Measurements from ENCODE around the gene CDK4.
"Not testable (repeated sequence)": the region's sequence is repeated elsewhere in the genome, so short reads cannot be mapped to it uniquely, and the experiment has no call there.

The CDK4 gene

DNA sequence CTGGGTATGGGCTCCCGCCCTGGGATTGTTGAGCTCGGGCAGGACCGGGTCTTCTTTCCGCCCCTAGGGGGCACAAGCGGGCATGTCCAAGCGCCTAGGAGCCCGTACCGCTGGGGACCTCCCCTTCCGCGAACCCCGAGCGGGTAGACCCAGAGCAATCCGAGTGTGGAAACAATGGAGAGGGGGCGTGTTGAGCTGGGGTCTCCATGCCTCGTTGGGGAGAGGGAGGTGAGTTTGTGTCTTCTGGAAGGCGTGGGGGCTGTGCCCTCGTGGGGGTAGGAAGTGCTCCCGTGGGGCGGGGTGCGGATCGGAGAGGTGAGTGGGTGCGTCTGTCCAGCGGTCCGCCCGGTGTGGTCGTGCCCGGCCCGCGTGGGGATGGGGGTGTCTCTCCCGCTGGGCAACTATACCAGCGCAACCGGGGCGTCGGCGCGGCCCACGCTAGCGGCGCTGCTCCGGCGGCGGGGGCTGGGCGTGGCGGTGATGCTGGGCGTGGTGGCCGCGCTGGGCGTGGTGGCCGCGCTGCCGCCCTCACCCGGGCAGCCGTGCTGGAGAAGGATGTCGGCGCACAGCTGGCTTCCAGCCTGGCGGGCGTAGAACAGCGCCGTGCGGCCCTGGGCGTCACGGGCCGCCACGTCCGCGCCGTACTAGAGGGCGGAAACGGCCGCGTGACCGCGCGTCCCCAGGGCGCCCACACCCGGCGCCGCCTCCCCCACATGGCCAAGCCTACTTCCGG, 25.8 kb downstream of the CDK4 start:
- no peak for DNase-seq (ENCODE audit: low read depth in 2 of 2)

DNA sequence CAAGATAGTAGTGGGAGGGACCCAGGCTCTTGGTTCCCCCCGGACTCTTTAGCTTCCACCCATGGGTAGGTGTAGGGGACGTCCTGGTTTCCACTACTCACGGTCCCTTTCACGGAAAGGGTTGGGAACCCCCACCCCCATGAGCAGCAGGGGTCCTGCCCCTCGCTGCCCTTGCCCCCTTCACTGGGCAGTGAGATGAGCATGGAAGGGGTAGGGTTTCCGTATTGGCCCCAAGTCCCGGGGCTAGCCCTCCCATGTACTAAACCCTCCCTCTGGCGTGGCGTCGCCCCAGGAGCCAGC, 26.3 kb downstream of the CDK4 start:
- no peak for DNase-seq (ENCODE audit: low read depth in 2 of 2)

DNA sequence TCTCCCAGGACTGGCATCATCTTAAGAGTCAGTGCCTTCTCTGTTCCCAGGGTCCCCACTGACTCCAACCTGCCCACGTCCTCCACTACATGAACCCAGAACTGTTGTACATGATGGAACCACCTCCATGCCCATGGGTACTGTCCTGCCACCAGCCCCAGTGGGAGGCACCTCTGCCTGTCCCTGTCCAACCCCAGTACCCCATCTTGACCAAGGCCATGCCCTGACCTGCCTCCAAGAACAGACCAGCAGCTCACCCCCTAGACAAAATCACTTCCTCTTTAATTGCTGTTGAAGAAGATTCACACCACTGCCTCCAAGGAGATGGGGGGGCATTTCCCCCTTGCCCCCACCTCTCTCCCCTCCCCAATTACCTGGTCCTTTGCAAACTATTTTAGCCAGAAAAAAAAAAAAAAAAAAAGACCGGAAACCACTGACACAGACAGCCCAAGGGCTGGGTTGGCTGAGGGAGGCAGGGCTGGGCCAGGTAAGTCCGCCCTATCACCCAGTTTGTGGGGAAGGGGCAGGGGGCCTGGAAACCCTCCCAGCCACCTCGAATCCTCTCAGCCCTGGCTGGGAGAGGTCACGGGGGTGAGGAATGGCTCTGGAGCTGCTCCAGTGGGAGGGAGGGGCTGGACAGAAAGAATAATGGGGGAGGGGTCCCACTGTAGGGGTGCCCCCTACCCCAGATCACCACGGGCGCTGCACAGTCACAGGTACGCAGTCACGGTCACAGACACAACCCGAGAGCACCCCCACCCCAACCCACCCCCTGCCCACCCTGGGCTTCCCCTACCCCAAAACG, 27.0 kb downstream of the CDK4 start:
- DNase-seq (ENCODE audit: low read depth in 2 of 2), result no peak

DNA sequence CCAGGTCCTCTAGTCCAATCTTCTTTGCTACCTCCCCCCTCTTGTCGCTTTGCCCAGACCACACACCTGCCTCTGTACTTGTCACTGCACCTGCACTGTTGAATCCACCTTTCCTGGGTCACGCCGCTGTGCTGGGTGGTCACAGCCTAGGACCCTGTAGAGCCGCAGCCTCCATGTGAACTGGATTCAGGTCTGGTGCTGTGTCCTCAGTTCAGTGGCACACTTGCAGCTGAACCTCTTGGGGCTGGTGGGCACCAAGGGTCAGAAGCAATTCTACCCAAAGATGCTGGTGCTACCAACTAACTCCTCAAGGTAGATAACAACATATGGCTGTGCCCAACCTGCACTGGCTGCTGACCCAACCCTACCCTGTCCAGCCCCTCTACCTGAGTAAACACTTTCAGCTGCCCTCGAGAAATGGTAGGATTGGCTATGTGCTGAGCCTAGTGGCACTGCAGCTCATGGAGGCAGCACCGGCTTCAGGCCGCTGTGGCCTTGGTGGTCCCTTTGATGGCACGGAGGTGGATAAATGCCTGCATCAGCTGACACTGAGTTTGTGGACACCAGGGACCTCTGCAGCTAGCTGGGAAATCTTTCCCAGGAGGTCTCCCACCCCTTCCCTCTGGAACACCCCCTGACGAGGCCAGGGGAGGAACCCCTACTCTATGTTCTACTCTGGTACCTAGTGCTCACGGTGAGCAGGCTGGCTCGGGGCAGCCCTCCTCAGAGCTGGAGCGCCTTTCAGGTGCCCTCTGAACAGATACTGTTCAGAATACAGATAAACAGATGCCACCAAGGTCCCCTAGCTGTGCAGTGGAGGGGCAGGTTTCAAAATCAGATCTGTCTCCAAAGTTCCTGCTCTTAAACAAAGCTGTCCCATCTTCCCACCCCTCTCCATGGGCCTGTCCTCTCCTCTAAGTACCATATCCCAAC, 27.8 kb downstream of the CDK4 start:
- DNase-seq (ENCODE audit: low read depth in 2 of 2), result no peak

DNA sequence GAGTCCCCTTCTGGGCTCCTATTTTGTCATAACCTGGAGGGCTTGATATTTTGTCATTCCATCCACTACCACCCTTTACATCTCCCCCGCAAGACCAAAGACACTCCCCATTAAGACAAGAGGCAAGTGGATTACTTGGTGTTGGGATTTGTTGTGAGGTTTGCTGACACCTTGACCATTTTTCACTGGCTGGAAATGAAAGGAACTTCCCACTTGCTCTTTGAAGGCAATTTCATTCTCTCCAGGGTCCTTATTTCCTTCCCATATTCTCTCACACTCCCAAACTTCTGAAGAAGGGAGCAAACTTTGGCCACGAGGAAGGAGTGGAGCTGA, 28.5 kb downstream of the CDK4 start:
- DNase-seq (ENCODE audit: low read depth in 2 of 2), result no peak

DNA sequence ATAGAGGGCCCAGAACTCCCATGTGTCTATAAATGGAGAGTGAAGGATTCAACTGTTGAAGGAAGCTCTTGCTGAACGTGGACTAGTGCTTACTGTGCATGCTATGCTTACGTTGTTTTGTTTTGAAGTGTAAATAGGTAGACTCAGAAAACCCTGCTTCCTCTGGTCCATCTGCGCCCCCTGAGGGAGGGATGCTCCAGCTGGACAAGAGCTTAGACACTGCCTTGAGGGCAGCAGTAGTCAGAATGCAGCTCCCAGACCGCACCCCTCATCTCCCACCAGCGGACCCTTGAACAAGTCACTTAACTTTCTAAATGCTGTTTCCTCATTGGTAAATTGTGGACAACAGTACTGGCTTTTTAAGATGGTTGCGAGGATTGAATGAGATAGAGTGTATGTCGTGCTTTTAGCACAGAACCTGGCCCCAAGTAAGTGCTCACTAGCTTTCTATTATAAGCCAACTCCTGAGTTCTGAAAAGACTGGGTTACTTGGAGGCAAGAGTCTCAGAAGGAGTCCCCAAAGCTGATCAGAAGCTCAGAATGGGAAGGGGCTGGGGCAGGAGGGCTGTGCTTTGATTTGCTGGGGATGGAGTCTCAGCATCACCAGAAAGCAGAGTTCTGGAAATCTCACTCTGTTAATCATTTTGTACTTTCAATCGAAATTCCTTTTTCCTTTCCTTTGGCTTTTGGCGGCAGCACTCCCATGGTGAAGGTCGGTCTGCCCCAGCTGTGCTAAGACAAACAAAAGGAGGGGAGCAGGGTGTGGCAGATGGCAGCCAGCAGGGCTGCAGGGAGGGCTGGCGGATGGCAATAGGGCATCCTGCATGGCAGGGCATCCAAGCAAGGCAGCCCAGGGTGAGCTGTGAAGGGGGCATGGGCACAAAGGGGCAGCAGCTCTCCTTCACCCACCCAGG, 29.1 kb downstream of the CDK4 start:
- no peak for DNase-seq (ENCODE audit: low read depth in 2 of 2)

DNA sequence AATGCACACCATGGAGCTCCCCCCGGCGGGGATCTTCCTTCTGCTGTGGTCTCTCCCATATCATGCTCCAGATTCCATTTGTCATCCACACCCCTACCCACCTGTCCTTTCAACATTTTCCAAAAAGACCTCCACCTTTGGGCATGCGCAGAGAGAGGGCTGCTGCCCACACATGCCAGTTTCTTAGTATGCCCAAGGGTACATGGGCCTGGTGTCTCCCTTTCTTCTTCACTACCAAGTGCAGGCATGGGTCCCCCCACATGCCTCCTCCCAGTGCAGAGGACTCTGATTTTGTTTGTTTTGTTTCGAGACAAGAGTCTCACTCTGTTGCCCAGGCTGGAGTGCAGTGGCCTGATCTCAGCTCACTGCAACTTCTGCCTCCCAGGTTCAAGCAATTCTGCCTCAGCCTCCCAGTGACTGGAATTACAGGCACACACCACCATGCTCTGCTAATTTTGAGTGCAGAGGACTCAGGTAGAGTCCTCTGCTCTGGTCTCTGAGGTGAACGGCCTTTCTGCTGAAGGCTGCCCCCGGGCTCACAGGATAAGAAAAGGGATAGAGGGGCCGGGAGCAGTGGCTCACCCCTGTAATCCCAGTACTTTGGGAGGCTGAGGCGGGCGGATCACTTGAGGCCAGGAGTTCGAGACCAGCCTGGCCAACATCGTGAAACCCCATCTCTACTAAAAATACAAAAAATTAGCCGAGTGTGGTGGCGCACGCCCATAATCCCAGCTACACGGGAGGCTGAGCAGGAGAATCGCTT, 30.1 kb downstream of the CDK4 start:
- DNase-seq (ENCODE audit: low read depth in 2 of 2), result not testable (repeated sequence)

DNA sequence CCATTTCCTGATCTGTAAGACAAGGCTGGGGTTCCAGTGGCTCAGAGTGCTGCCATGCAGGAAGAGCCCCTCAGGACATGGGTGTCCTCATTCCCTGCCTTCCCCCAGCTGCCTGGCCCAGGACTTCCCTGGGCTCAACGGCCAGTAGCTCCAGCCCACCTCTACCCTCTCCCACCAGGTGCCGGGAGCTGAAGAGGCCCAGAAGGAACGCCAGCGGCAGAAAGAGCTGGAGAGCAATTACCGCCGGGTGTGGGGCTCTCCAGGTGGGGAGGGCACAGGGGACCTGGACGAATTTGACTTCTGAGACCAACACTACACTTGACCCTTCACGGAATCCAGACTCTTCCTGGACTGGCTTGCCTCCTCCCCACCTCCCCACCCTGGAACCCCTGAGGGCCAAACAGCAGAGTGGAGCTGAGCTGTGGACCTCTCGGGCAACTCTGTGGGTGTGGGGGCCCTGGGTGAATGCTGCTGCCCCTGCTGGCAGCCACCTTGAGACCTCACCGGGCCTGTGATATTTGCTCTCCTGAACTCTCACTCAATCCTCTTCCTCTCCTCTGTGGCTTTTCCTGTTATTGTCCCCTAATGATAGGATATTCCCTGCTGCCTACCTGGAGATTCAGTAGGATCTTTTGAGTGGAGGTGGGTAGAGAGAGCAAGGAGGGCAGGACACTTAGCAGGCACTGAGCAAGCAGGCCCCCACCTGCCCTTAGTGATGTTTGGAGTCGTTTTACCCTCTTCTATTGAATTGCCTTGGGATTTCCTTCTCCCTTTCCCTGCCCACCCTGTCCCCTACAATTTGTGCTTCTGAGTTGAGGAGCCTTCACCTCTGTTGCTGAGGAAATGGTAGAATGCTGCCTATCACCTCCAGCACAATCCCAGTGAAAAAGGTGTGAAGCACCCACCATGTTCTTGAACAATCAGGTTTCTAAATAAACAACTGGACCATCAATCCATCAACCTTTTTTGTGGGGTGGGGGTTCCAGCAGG, 31.2 kb downstream of the CDK4 start:
- DNase-seq (ENCODE audit: low read depth in 2 of 2), result no peak

DNA sequence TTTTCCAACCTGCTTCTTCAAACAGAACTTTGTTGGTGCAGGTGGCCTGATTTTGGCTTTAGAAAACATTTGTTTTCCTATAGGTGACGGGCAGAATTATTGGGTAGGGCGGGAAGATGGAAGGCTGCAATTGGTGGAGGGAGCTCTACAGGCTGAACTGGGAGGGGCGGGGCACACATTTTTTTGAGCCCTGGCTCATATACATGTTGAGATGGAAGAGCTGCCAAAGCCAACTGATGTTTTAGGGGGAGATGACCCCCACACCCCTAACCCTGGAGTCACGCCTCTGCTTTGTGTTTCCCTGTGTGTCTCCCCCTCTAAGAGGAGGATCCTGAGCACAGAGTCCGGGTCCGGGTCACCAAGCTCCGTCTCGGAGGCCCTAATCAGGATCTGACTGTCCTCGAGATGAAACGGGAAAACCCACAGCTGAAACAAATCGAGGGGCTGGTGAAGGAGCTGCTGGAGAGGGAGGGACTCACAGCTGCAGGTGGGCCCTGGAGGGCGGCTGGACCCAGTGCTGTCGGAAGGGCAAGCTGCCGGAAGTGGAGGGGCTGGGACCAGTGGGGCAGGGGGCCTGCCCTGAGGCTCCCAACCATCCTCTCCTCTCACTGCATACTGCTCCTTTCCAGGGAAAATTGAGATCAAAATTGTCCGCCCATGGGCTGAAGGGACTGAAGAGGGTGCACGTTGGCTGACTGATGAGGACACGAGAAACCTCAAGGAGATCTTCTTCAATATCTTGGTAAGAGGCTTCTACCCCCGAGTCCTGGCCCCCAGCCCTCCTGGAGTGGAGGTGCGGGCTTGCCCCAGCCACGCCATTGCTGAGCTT, 32.1 kb downstream of the CDK4 start:
- DNase-seq (ENCODE audit: low read depth in 2 of 2), result no peak

DNA sequence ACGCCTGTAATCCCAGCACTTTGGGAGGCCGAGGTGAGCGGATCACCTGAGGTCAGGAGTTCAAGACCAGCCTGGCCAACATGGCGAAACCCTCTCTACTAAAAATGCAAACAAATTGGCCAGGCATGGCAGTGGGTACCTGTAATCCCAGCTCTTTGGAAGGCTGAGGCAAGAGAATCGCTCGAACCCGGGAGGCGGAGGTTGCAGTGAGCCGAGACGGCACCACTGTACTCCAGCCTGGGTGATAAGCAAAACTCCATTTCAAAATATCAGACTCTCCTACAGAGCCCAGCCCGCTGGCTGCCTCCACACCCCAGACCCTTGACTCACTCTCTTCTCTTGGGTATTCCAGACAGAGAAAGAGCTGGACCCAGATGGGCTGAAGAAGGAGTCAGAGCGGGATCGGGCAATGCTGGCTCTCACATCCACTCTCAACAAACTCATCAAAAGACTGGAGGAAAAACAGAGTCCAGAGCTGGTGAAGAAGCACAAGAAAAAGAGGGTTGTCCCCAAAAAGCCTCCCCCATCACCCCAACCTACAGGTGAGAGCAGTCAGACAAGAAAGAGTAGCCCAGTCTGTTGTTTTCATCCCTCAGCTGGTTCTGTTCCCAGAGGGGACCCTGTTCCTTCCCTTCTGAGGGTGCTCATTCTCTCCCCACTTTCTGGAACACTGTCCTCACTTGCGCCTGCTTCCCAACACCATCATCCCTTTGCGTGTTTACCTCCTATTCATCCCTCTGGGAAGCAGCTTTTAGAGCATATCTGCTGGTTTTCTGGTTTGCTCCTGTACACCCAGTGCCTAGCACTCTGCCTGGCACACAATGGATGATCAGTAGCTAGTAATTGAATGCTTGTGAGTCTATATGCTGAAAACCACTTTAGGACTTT, 33.2 kb downstream of the CDK4 start:
- DNase-seq (ENCODE audit: low read depth in 2 of 2), result no peak

DNA sequence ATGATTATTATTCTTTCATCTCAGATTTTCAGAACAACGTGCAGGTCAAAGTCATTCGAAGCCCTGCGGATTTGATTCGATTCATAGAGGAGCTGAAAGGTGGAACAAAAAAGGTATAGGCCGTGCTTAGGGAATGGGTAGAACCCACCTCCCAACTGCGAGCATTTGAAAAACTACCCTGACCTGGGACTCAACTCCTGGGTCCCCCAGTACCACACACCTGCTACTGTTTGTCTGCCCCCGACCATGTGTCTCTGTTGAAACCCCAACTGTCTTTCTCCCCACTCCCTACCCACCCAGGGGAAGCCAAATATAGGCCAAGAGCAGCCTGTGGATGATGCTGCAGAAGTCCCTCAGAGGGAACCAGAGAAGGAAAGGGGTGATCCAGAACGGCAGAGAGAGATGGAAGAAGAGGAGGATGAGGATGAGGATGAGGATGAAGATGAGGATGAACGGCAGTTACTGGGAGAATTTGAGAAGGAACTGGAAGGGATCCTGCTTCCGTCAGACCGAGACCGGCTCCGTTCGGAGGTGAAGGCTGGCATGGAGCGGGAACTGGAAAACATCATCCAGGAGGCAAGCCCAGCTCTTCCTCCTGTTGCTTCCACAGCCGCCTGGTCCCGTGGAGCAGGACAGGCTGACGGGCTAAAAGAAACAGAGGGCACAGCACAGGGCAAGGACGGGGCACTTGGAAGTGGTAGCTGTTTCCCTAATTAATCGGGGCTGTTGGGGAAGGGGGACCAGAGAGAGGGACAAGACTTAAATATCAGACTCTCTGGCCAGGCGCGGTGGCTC, 34.1 kb downstream of the CDK4 start:
- DNase-seq (ENCODE audit: low read depth in 2 of 2), result no peak

DNA sequence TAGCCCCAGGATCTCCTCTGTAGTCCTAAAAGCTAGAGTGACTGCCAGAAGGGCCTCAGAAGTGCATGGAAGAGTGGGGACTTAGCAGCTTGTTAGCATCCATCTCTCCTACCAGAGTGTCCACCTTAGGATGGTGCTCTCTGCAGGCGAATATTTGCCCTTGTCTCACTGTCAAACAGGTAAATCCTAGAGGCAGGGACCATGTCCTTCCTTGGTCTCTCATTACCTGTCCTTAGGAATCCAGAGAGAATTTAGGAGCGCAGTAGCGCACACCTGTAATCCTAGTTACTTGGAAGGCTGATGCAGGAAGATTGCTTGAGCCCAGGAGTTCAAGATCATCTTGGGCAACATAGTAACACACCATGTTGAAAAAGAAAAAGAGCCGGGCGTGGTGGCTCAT, 35.0 kb downstream of the CDK4 start:
- DNase-seq (ENCODE audit: low read depth in 2 of 2), result no peak

DNA sequence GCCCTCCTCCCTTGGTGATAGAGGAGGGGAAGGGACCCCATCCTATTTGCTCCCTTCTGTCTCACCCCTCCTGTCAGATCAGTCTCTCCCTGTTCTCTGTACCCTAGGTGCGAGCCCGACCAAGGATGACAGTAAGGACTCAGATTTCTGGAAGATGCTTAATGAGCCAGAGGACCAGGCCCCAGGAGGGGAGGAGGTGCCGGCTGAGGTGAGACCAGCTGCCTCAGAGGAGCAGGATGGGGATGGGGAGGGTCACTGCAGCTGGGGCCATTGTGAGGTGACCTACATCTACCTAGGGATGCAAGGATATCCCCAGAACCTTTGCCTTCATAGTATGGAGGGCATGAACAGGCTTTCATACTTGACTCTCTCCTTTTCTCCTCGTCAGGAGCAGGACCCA, 35.8 kb downstream of the CDK4 start:
- no peak for DNase-seq (ENCODE audit: low read depth in 2 of 2)

DNA sequence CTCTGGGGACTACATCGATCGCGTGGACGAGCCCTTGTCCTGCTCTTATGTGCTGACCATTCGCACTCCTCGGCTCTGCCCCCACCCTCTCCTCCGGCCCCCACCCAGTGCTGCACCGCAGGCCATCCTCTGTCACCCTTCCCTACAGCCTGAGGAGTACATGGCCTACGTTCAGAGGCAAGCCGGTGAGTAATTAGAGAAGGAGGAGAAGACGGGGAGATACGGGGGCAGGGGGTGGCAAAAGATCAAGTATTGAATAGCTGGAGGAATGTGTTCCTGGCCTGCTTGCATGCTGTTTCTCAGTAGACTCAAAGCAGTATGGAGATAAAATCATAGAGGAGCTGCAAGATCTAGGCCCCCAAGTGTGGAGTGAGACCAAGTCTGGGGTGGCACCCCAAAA, 36.3 kb downstream of the CDK4 start:
- DNase-seq (ENCODE audit: low read depth in 2 of 2), result no peak

DNA sequence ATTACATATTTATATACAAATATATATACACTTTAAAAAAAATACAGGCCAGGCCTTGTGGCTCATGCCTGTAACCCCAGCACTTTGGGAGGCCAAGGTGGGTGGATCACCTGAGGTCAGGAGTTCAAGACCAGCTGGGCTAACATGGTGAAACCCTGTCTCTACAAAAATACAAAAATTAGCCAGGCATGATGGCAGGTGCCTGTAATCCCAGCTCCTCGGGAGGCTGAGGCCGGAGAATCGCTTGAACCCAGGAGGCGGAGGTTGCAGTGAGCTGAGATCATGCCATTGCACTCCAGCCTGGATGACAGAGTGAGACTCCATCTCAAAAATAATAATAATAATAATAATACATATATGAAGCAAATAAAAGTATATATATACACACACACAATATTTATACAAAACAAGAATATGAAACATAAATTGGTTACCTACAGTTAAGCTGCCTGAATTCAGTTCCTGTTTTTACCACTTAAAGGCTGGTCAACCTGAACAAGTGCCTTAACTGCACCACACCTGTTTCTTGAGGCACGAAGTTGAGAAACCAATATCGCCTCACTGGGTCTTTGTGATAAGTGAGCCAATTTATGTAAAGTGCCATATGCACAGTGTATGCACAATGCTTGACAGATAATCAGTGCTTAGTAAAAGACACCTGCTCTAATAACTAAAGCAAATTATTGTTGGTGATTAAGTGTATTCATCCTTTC, 36.9 kb downstream of the CDK4 start:
- DNase-seq (ENCODE audit: low read depth in 2 of 2), result not testable (repeated sequence)

DNA sequence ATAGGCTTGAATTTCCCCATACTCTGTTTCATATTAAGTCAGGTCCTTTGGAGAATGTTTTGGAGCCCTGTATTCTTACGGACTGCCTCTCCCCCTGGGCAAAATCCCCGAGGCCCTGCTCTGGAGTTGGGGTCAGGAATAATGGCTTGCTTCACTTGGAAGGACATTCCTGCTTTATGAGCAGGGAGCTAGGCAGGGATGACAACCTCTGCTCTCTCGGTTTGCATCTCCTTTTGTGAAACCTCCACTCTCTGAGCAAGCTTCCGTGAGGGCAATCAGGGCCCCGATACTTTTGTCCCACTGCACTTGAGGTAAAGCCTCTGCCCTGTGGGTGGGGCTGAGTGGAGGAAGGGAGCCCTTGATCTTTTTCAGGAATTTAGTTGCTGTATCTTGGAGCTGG, 38.9 kb downstream of the CDK4 start:
- no peak for DNase-seq (ENCODE audit: low read depth in 2 of 2)
